ENCODE data around the gene HDAC4. TPM values are rescaled to one million over a fixed set of nuclear protein-coding genes. Genes with fewer than 3 reads are reported as not detected.

HDAC4 gene
- total and polyA plus RNA-seq, 8 donors: 1.7 to 98.8 (median 24.5) TPM

- Histone ChIP-seq H3K27ac (no peak overlapping the region), H3K27me3 (peaks cover 0 to 69% (median 11%) of the 10 kb centered on the region in 3 donors), H3K9me3 (no peaks in the 10 kb centered on the region), H3K4me1 (no peaks in the 10 kb centered on the region), H3K36me3 (no peaks in the 10 kb centered on the region), H3K4me3 (no peak overlapping the region)
- intact Hi-C loops (cut with DNase I; ENCODE audit: low total_unique reads): no loop called here
- DNase-seq: no peak
- no peak for TF ChIP-seq EP300 (IDR thresholded peaks at IDR 0.05)
- no peak for TF ChIP-seq CTCF (IDR thresholded peaks at IDR 0.05)
- TF ChIP-seq POLR2A (IDR thresholded peaks at IDR 0.05): no peak
- TF ChIP-seq POLR2AphosphoS5 (IDR thresholded peaks at IDR 0.05): no peak
- 61 to 62% (median 62%) methylated on average over 18 to 19 of the region's 19 CpGs for WGBS, 5 donors
These were observed 384.7 kb downstream of the HDAC4 start for GRCh38 chr2:239015901-239016675.

GRCh38 chr2:239015218-239015900 lies 385.5 kb downstream of the HDAC4 start:
- no peaks in the 10 kb centered on the region for H3K9me3 ChIP-seq
- no peak overlapping the region for H3K27ac ChIP-seq
- H3K4me3 ChIP-seq: no peak overlapping the region
- intact Hi-C loops (cut with DNase I; ENCODE audit: low total_unique reads): no loop called here
- no peaks in the 10 kb centered on the region for H3K4me1 ChIP-seq
- H3K36me3 ChIP-seq: no peaks in the 10 kb centered on the region
- peaks cover 0 to 61% (median 11%) of the 10 kb centered on the region in 3 donors for H3K27me3 ChIP-seq
- WGBS, 5 donors: 75 to 84% (median 77%) methylated on average over 17 to 25 of the region's 25 CpGs
- TF ChIP-seq POLR2A (IDR thresholded peaks at IDR 0.05): no peak
- no peak for TF ChIP-seq POLR2AphosphoS5 (IDR thresholded peaks at IDR 0.05)
- TF ChIP-seq CTCF (IDR thresholded peaks at IDR 0.05): no peak
- TF ChIP-seq EP300 (IDR thresholded peaks at IDR 0.05): no peak
- DNase-seq: peak; percentile 13 to 50

- Histone ChIP-seq H3K4me1 (no peaks in the 10 kb centered on the region), H3K27ac (no peak overlapping the region), H3K9me3 (no peaks in the 10 kb centered on the region), H3K27me3 (peaks cover 0 to 62% (median 12%) of the 10 kb centered on the region in 3 donors), H3K4me3 (no peak overlapping the region), H3K36me3 (no peaks in the 10 kb centered on the region)
- 65 to 80% (median 73%) methylated on average over 9 of the region's 9 CpGs for WGBS, 5 donors
- DNase-seq: peak in 1 of 2 donors; percentile 18
- TF ChIP-seq CTCF (IDR thresholded peaks at IDR 0.05) (no peak), POLR2AphosphoS5 (IDR thresholded peaks at IDR 0.05) (no peak), POLR2A (IDR thresholded peaks at IDR 0.05) (no peak), EP300 (IDR thresholded peaks at IDR 0.05) (no peak)
- intact Hi-C loops (cut with DNase I; ENCODE audit: low total_unique reads): no loop called here
These were observed 386.2 kb downstream of the HDAC4 start for GRCh38 chr2:239014458-239015217.

- peaks cover 0 to 63% (median 15%) of the 10 kb centered on the region in 3 donors for H3K27me3 ChIP-seq
- DNase-seq: no peak
- 65 to 84% (median 78%) methylated on average over 6 of the region's 6 CpGs for WGBS, 5 donors
- intact Hi-C loops (cut with DNase I; ENCODE audit: low total_unique reads): no loop called here
- H3K4me3 ChIP-seq: no peak overlapping the region
- no peaks in the 10 kb centered on the region for H3K36me3 ChIP-seq
- H3K4me1 ChIP-seq: no peaks in the 10 kb centered on the region
- TF ChIP-seq CTCF (IDR thresholded peaks at IDR 0.05) (no peak), EP300 (IDR thresholded peaks at IDR 0.05) (no peak), POLR2A (IDR thresholded peaks at IDR 0.05) (no peak), POLR2AphosphoS5 (IDR thresholded peaks at IDR 0.05) (no peak)
- H3K27ac ChIP-seq: no peak overlapping the region
- H3K9me3 ChIP-seq: no peaks in the 10 kb centered on the region
These were observed 387.2 kb downstream of the HDAC4 start for GRCh38 chr2:239013678-239013976.

Data from stomach (tissue), 9 donors.